ENCODE results near the gene NAA11.

NAA11 gene

DNA sequence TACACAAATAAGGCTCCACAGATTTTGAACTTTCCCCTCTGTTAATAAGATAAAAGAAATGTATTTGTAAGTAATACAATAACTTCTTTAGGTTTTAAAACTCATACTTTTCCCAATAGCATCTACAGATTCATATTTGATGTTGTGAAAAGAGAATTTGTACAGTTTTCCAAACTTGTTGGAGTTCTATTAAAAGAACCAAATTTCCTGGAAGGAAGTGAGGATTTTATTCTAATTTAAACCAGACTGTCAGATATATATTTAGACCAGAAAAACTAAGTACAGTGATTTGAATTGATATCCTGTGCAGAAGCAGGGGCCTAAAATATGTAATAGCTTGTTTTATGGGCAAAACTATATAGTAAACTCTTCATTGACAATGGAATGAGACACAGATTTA is 53.7 kb downstream of the NAA11 start:
- DNase-seq (ENCODE audit: low read depth) = no peak
- TF ChIP-seq CTCF (IDR thresholded peaks at IDR 0.05; ENCODE audit: insufficient read depth, low read depth, low read length, missing control alignments) = no peak
- H3K4me3 ChIP-seq (ENCODE audit: low read depth, low read length) = no peak overlapping the region

DNA sequence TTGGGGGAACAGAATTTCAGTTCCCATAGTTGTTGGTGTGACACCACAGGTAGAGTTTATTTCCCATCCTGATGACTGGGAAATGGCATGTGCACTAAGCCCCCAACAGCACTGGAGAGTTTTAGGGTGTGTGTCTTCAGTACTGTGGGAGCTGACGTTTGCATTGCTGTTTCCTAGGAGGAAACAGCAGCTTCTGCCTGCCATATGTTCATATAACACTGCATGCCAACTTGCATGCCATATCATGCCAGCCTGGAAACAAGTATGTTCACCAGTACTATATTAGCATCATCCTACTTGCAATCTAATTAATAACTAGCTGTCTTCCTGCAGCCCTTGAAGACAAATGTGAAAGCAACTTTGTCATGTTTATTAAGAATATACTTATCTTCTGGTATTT is 58.2 kb downstream of the NAA11 start:
- no peak overlapping the region for H3K4me3 ChIP-seq (ENCODE audit: low read depth, low read length)

More for the DNA sequence above, 58.2 kb downstream of the NAA11 start:
- no peak for DNase-seq (ENCODE audit: low read depth)
- no peak for TF ChIP-seq CTCF (IDR thresholded peaks at IDR 0.05; ENCODE audit: insufficient read depth, low read depth, low read length, missing control alignments)
